ENCODE results near the gene CMTR2.

CMTR2 gene

DNA sequence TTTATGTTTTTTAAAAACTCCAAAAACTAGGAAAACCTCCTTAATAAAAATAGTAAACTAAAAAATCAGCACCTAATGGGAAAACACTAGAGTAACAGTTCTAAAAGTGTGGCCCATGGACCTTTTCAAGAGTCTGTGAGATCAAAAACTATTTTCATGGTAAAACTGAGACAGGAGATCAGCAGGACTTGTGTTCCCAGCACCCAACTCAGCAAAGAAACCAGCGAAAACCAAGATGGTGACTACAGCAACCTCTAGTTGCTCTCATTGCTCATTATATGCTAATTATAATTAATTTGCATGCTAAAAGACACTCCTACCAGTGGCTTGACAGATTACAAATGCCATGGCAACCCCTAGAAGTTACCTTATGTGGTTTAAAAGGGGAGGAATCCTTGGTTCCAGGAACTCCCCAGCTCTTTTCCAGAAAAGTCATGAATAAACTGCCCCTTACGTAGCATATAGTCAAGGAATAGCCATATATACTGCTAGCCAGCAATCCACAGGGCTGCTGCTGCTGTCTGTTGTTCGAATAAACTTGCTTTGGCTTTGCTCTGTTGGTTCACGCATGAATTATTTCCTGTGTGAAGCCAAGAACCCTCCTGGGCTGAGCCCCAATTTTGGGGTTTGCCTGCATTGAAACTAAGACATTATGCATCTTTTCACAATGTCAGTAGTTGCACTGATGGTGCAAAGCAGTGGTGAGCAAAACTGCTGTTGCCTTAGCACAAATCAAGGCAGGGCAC is 12.4 kb downstream of the CMTR2 start:
- DNase-seq, result no peak

DNA sequence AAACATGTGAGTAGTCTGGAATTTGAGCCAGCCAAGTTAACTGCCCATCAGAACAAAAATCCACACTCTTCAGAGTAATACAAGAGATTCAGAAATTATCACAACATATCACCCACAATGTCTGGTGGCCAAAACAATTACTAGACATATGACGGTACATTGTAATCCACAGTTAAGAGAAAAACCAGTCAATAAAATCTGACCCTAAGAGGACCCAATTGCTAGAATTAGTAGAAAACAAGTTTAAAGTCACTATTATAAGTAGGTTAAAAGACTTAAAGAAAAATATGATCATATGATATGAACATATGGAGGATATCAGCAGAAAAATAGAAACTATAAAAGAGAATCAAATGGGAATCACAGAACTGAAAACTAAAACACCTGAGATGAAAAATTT is 15.8 kb downstream of the CMTR2 start:
- no peak for DNase-seq

DNA sequence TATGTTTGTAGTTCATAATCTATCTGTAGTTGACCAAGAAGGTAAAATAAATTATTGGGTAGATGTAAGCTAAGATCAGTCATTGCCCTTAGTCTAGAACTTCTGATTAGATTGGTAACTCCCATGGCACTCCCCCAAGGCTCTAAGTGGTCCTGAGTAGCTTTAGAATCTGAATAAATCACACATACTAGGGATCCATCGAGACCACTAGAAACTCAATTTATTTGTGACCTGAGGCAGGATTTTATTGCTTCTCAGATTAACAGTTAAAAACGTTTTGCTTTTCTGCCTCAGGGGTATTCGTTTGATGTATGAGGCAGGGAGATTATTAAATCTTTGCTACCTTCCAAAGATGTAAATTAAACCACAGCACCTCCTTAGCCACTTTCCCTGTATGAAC is 24.9 kb downstream of the CMTR2 start:
- DNase-seq, result no peak

DNA sequence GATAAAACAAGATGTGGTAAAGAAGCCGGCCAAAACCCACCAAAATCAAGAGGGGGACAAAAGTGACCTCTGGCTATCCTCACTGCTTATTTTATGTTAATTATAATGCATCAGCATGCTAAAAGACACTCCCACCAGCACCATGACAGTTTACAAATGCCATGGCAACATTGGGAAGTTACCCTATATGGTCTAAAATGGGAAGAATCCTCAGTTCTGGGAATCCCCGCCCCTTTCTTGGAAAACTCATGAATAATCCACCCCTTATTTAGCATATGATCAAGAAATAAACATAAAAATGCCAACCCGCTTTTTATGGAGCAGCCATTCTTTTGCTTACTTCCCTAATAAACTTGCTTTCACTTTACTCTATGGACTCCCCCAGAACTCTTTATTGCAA is 25.6 kb downstream of the CMTR2 start:
- no peak for DNase-seq

DNA sequence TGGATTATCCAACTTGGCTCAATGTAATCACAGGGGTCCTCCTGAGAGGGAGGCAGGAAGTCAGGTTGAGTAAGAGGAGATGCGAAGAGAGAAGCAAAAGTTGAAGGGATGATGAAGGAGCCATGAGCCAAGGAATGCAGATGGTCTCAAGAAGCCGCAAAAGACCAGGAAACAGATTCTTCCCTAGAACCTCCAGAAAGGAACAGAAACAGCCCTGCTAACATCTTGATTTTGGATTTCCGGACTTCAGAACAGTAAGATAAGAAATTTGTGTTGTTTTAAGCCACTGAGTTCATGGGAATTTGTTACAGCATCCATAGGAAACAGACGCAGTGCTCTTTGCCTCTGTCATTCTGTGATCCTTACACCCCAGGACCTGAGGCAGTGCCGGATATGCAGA is 26.8 kb downstream of the CMTR2 start:
- DNase-seq, result no peak

DNA sequence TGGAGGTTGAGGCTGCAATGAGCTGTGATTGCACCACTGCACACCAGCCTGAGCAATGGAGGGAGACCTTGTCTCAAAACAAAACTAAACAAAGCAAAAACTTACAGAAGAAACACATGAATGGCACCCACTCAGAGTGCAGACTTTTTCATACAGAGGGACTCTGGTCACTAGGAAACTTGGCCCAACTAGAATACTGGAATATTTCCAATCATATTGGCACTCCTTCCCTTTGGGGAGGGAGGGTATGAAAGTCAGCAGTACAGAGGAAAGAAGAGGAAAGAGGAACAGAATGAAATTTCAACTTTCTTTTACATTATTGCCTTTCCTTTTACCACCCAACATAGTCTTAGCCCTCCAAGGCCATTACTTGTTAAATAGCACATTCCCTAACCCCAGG is 28.2 kb downstream of the CMTR2 start:
- no peak for DNase-seq

DNA sequence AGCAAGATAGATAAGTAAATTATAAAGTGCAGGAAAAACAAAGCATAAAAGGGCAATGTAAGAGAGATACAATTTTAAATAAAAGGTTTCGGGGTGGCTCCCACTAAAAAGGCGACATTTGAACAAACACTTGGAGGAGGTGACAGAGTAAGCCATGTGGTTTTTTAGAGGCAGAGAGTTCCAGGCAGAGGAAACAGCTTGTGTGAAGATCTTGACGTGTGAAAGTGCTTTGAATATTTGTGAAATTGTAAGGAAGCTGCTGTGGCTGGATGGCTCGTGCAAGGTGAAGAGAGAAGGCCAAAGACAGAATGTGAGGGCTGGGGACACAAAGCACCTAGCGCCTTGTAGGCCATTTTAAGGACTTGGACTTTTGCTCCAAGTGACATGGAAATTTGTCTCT is 30.1 kb downstream of the CMTR2 start:
- no peak for DNase-seq

DNA sequence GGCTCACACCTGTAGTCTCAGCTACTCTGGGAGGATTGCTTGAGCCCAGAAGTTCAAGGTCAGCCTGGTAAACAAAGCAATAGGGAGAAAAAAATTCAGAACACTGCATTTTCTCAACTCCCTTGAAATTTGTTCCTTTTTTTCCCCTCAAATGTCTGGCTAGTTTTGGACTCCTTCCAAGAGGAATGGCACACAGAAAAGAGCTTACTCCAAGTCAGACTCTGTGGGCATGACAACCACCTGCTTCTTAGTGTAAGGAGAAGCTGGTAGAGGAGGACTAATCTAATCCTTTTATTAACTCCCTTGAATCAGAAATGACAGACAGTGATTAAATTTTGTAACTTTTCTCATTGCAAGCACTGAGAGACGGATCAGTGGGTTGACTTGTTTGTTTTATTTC is 30.8 kb downstream of the CMTR2 start:
- peak in 5 of 58 donors; percentile 3 to 31 (median 11) for DNase-seq

DNA sequence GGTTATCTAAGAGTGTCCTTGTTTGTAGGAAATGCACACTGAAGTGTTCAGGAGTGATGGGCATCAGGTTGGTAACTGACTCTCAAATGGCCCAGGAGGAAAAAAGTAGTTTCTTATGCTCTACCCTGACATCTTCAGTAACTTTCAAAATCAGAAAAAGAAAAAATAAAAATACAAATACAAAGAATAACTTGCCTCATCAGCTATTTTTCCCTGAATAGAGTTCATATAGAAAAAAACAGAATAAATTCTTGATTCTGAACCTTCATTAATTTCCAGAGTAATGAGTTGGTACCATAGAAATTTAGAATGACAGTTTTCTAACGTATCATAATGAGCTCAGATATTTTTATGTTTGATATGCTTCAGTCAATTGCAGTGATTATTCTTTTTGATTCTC is 31.4 kb downstream of the CMTR2 start:
- DNase-seq, result no peak

DNA sequence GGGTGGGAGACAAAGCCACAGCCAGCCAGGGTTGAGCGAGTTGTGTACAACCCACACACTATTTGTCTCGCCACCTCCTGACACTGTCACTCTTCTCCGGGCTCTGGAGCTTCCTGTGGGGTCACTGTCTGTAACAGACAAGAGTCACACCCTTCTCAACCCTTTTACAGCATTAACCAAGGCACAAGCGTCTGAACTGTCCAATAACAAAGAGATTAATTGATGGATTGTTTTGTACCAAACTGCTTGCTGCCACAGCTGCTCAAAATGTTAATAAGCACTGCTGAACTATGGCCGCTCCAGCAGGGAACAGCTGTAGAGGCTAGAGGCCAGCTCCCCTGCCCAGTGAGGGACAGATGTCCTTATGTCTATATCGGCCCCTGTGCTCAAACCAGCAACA is 33.5 kb downstream of the CMTR2 start:
- peak in 29 of 58 donors; percentile 3 to 76 (median 30) for DNase-seq

DNA sequence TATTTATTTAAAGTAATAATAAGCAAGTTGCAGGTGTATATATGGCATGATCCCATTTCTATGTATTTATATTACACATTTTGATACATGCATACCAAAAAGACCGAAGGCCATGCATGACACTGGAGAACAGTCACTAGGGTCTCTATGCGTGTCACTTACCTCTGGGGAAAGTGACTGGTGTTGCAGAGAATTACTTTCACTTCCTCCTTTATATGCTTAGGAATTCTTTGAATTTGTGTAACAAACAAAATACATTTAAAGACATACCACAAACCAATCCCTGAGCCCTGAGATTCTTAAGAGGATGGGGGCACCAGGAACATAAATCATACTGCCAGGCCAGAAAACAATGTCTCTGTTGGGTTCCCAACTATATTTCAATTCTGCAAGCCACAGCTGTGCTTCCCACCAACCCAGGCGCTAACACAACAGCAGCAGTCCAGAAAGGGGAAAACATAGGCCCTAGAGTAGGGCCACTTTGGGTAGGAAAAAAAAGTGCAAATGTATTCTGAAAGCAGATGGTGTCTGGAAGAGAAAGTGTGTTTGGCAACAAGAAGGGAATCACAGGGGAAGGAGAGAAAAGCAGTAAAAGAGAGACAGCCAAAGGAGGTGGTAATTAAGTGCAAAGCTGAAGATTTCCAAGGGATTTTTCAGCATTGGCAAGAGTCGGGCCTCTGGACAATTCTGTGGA is 34.2 kb downstream of the CMTR2 start:
- peak in 6 of 58 donors; percentile 1 to 48 (median 10) for DNase-seq

DNA sequence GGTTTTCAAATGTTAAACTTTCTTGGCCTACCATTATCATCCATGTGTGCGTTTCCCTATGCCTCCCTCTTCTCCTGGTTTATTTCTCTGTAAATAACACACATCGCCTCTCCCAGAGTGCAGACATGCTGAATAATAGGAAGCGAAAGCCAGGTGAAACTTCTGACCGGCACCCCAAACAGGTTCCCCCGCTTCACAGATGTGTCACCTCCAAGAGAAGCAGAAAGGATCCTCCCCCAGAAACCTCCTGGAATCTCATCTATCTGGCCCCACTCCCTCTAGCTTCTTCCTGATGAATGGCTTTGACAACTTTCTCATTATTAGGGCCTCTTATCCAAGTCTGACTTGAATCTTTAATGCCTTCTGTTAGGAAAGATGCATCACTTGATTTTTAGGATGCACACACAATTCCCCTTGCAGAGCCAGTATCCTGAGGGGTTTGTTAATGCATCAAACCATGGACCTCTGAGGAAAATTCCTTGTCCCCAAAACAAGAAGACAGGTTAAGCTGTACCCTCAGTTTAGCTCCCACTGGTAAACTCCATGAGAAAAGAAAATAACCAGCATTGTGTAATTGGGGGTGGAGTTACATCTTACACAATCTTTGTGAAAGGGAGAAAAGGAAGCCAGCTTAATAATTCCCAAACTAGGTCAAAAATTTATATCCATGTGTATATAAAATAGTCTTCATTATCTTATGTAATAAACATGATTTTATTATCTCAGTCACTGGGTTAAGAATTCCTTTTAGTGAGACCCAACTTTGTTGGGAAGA is 38.6 kb downstream of the CMTR2 start:
- no peak for DNase-seq

DNA sequence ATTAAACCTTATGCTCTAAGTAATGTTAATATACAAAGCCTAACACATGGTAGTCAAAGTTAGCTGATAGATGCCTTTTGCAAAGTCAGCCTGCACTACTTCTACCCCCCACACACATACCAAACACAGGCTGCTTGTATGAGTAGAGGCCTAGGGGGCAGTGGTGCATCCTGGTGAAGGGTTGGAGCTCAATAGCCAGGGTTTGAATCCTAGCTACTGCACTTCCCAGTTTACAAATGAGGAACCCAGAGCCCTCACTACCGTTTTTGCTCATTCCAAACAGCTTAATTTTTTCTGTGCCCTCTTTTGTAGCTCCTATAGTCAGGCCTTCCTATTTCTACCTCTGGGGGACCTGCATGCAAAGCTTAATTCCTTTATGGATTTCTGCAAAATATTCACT is 39.8 kb downstream of the CMTR2 start:
- peak in 1 of 58 donors; percentile 4 for DNase-seq

DNA sequence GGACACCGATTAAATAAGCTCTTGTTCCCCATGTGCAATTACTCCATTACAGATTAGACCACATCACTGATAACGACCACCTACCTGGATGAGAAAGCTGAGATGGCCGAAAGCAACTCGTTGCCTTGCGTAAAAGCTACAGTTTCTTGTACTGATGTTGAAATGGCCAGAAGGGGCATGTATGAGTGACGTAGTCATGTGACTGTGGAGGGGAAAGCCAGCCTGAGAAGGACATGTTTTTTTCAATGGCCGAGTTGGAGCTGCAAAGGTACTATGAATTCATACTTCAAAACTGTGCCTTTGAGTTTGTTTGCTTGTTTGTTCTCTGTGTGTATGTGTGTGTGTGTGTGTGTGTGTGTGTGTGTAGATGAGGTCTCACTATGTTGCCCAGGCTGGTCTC is 41.7 kb downstream of the CMTR2 start:
- no peak for DNase-seq

DNA sequence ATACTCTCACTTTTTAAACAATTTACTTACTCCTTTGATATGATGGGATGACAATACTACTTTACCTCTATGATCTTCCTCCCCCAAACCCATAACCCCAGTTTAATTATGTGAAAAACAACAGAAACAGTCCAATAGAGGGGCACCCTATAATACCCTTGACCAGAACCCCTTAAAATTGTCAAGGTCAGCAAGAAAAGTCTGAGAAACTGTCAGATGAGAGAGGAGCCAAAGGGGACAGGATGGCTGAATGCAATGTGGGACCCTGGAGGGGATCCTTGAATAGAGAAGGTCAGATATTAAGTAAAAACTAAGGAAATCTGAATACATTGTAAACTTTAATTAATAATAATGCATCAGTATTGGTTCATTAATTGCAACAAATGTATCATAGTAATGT is 42.9 kb downstream of the CMTR2 start:
- DNase-seq, result no peak

DNA sequence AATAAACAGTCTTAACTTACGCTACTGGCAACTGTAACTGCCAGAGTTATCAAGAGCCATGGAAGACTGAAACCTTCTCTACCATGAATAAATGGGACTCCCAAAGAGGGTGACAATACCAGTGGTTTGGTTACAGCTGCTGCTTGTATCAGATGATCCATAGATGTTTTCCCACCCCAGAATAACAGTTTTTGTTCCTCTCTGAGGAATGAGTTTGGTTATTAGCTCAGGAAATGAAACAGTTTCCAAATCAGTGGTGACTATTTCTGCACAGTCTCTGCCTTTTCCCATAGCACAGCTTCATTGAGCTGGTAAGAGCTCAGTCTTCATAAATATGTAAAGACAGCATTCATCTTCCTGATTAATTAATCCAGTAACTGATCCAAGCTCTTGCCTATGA is 44.7 kb downstream of the CMTR2 start:
- no peak for DNase-seq

DNA sequence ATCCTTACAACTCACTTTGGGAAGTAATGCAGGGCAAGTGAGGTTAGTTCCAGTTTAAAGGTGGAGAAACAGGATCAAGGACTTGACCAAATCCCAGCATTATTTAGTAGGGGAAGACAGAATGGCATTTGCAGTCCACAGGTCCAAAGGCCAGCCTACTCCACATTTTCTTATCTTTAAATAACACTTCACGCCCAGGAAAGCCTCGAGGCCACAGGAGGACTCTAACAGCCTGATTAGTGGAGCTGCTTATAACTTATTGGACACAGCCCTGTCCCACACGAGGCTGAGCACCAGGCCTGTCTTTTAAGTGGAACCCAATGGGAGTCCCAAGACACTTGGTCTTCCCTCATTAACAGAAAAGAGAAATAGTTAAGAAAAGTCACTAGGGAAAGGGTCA is 46.6 kb downstream of the CMTR2 start:
- DNase-seq, result no peak

DNA sequence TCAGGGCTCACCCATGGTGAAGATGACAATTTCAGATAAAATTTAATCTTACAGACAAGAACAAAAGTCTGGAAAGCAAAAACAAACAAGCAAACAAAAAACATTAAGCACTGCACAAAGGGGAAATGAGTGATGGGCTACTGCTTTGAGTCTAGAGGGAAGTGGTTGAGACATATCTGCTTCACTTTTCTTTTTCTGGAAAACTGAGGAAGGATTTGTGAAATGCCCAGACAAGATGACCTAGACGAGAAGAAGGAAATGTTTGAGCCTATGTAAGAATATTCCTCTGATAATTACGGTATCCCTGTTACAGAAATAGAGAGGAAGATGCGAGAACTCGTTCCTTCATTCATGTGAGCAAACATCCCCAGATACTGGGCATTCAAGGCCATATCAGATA is 47.2 kb downstream of the CMTR2 start:
- DNase-seq, result peak in 1 of 58 donors; percentile 3

All from anterior cingulate cortex (tissue), 58 donors.